ENCODE measurements around the gene GNAS.

GNAS gene

DNA sequence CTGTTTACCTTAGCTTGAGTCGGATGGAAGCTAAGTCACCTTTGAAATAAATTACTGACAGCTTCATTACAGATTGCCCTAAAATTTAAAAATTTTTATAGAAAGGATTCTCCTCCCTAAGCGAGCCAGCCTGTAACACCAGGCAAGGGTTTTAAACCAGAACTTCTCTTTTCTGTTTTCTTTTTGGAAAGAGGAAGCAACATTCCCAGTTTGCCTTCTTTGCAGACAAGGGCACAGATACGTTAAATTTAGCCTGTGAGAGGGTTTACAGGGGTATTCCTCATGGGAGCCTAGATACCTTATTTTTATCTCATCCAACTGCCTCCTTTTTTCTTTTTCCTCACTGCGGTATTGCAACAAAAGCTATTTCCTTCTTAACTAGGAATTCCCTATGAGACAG lies 45.0 kb downstream of the GNAS start:
- H3K4me3 ChIP-seq (ENCODE audit: low read depth, low read length): no peak overlapping the region
- TF ChIP-seq, protein P1, sequence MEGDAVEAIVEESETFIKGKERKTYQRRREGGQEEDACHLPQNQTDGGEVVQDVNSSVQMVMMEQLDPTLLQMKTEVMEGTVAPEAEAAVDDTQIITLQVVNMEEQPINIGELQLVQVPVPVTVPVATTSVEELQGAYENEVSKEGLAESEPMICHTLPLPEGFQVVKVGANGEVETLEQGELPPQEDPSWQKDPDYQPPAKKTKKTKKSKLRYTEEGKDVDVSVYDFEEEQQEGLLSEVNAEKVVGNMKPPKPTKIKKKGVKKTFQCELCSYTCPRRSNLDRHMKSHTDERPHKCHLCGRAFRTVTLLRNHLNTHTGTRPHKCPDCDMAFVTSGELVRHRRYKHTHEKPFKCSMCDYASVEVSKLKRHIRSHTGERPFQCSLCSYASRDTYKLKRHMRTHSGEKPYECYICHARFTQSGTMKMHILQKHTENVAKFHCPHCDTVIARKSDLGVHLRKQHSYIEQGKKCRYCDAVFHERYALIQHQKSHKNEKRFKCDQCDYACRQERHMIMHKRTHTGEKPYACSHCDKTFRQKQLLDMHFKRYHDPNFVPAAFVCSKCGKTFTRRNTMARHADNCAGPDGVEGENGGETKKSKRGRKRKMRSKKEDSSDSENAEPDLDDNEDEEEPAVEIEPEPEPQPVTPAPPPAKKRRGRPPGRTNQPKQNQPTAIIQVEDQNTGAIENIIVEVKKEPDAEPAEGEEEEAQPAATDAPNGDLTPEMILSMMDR (IDR thresholded peaks at IDR 0.05; ENCODE audit: borderline replicate concordance, insufficient read depth, low read depth, low read length): no peak

DNA sequence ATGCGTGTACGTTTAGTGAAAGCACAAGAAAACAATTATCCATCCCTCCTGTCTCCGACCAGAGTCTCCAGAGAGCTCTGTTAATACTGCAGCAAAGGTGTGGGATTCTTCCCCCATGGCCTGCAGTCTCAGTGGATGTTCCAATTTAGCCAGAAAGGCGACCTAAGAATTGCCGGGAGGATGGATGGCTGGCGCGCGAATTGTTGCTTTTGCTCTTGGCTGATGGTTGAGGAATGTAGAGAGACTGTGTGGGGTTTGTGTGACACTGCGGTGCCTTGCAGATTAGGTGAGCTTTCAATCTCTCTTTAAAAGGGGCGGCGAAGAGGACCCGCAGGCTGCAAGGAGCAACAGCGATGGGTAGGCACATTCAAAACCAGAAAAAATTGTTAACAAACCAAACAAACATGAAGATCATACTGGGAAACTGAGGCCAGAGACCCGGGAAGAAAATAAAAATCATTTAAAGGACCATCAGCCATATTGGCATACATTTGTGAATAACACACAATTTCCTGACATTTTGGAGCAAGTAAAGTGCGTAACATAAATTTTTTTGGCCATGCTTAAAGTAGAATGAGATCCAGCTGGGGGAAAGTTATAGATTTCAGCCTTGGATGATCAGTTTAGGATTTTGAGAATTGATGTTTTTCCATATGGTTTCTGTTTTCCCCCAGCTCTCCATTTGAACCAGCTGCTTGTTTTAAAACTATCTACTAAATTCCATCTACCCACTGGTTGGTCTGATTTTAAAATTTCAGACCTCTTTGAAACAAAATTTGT lies 46.3 kb downstream of the GNAS start:
- no peak overlapping the region for H3K4me3 ChIP-seq (ENCODE audit: low read depth, low read length)
- TF ChIP-seq, protein P1 (IDR thresholded peaks at IDR 0.05; ENCODE audit: borderline replicate concordance, insufficient read depth, low read depth, low read length): no peak

DNA sequence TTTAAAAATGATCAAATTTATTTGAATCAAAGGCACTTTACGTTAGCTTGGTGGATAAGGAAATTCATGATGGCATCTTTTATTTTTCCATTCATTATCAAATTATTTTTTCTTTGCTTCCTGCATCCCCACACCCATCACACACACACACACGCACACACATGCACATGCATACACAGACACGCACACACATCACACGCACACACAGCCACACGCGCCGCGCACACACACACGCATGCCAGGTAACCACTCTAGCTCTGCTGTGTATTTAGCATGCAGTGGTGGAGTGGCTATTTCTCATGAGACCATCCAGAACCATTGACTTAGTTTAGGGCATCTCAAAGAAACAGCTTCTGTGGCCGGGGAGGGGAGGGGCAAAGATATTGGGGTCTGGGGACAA lies 47.0 kb downstream of the GNAS start:
- H3K4me3 ChIP-seq (ENCODE audit: low read depth, low read length): no peak overlapping the region
- TF ChIP-seq, protein P1 (IDR thresholded peaks at IDR 0.05; ENCODE audit: borderline replicate concordance, insufficient read depth, low read depth, low read length): no peak

DNA sequence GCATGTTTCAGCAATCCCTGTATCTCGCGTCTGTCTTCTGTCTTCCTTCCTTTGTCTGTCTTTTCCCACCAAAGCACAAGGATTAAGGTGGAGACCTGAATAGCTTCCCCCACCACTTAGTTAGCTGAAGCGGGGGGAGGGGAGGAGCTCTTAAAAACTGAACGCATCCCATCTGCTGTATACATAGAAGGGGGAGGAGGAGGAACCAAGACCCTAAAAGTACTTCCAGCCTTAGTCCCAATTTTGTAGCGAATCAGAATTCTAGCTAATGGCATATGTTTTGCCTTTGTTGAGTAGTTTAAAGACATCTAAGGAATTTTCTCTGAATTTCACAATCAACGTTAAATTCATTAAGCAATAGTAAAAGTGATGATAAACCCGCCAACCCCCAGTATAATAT lies 47.9 kb downstream of the GNAS start:
- H3K4me3 ChIP-seq (ENCODE audit: low read depth, low read length): no peak overlapping the region
- TF ChIP-seq, protein P1 (IDR thresholded peaks at IDR 0.05; ENCODE audit: borderline replicate concordance, insufficient read depth, low read depth, low read length): no peak

DNA sequence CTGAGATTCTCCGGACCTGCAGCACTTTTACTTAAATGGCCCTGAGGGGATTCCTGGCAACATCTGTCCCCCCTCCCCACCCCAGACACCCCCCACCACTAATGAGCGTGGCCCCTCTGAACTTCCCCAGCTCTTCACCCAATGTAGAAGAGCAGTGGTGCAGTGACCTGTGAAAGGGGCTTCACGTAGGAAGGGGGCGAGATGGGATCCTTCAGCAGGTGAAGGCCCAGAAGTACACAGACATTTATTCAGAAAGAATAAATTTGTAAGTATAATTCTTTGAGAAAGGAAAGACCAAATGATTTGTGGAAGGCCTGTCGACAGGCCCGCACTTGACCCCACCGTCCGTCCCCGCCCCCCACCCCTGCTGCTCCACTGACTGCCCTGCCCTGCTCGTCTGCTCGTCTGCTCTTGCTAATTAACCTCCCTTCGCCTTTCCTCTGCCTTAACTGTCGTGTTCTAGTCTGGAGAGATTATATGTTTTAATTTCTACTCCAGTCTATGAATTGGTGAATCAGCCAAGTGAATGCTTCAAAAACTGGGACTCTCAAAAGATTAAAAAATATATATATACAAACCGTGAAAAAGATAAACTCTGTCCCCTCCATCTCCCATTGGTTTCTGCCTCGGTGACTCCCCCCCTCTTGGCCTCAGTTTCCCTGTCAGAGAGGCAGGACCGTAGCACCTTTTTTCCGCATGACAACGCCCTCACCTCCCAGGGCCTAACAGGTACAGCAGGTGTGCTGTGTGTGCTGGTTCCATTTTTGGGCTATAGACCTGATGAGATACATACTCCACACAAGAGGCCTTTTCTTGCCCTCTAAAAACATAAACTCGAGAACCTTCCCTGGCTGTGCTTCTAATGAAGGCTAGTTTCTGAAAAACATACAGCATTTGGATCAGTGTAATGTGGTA lies 49.2 kb downstream of the GNAS start:
- H3K4me3 ChIP-seq (ENCODE audit: low read depth, low read length): no peak overlapping the region
- TF ChIP-seq, protein P1 (IDR thresholded peaks at IDR 0.05; ENCODE audit: borderline replicate concordance, insufficient read depth, low read depth, low read length): no peak

DNA sequence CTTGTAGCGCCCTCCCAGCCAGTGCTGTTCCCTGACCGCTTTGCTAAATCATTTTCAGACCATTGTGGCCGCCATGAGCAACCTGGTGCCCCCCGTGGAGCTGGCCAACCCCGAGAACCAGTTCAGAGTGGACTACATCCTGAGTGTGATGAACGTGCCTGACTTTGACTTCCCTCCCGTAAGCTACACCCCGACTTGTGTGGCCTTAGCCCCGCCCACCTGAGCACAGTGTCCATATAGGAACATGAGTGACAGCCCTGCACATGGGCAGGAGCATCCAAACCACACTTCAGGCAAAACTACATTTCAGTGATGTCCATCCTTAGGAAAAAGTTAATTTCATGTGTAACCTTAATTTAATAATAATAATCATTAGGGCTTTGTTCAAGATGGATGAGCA lies 51.1 kb downstream of the GNAS start:
- TF ChIP-seq, protein P1 (IDR thresholded peaks at IDR 0.05; ENCODE audit: borderline replicate concordance, insufficient read depth, low read depth, low read length): no peak
- no peak overlapping the region for H3K4me3 ChIP-seq (ENCODE audit: low read depth, low read length)

Measured in GM12875 (cell line).